H1 (cell line): ENCODE results near the gene KRTAP10-5. TPM values are rescaled to one million over a fixed set of nuclear protein-coding genes. Genes with fewer than 3 reads are reported as not detected.

Source experiments
- RAD21 ChIP-seq, 2 experiments: IDR thresholded peaks in 1 of 2; conservative IDR thresholded peaks in 1 of 2; 2 replicates each; pipeline ENCODE4 v1.6.1; 2011; ENCODE audit warnings: low read depth in 2 of 2, low read length in 2 of 2, improper control_type of control experiment in 1 of 2, inconsistent platforms in 1 of 2, mild to moderate bottlenecking in 1 of 2, moderate library complexity in 1 of 2
- TAF7 ChIP-seq: optimal IDR thresholded peaks from 2 replicates; pipeline ENCODE3; 2011; ENCODE audit warnings: low read depth, mild to moderate bottlenecking, inconsistent platforms, low read length, moderate library complexity, borderline replicate concordance
- polyA plus RNA-seq, 7 experiments: library from polyadenylated mRNA; depleted of rRNA in 3 of 7; stranded (reverse) in 5 of 7; unstranded in 2 of 7; fragments of >200 nt in 5 of 7; fragments of 200-250 nt in 2 of 7; gene quantifications; 1 replicate in 5 of 7; 2 replicates in 1 of 7; 4 replicates in 1 of 7; pipeline versions ENCODE4 v1.2.1 to v1.2.3, GENCODE V29; 2011 to 2013; ENCODE audit warnings: missing spikeins in 2 of 7, mixed read lengths in 2 of 7
- total RNA-seq: library from RNA; stranded (reverse); fragmentation: NEBNext Ultra II Directional; extraction: Animal tissue kit (Norgen Biotek cat#: 25700); gene quantifications from 2 replicates; pipeline ENCODE4 v1.2.1, GENCODE V29; 2021
- TF ChIP-seq, protein P1 (sequence below): IDR thresholded peaks from 2 replicates; pipeline ENCODE4 v1.6.1; 2012; ENCODE audit warnings: inconsistent platforms

KRTAP10-5 gene
- total and polyA plus RNA-seq, 2 of the 8 experiments (the other 6 are each of a cell fraction or from before 2014, with no cell fraction given) = 0.09 TPM; not detected in 1

DNA sequence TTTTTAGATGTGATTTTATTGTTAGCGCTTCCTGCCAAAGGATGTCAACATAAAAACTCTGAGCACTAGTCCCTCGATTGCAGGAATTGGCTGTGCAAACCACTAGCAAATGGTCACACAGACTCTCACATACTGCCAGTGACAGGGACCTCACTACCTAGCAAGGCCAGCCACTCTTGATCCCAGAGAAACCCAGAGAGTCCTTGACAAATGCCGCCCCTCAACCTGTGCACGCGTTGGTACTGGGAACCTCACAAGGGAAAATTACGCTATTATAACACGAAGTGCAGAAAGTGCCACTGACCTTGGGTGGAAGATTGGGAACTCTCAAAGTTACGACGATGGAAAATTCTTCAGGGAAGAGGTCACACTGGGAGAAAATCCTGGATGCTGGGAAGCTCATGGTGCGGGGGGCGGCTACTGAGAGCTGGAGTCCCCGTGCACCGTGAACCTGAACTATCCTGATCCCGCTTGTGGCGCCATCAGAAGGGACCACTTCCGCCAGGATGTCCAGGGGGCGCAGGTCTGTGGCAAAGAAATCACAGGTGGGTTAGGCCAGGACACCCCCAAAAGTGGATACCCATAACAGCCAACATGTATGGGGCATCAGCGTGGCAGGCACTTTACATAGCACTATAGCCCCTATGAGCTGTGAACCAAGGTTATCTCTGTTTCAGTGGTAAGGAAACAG is 12.8 kb downstream of the KRTAP10-5 start (continued):
- no peak for TF ChIP-seq TAF7
- no peak for TF ChIP-seq RAD21 (IDR thresholded peaks at IDR 0.05 in 1 of 2, conservative IDR thresholded peaks at IDR 0.05 in 1 of 2; ENCODE audit: low read depth in 2 of 2, low read length in 2 of 2)
- TF ChIP-seq, protein P1, sequence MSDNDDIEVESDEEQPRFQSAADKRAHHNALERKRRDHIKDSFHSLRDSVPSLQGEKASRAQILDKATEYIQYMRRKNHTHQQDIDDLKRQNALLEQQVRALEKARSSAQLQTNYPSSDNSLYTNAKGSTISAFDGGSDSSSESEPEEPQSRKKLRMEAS = no peak
- TF ChIP-seq, all 59 proteins: peak for 0
